Activated T-cell treated with anti-CD3 and anti-CD28 coated beads, Interleukin-2, amount 50 U/mL, for 72 hours (primary cell): ENCODE results near the gene PIGH. TPM values are rescaled to one million over a fixed set of nuclear protein-coding genes. Genes with fewer than 3 reads are reported as not detected.

Experiments
- ATAC-seq, 2 donors: fragments of 150-1000 bp; cut with Tn5 transposase; replicated peaks in 1 of 2; 2 replicates each; pipeline ENCODE4 v1.10.0; 2021; ENCODE audit warnings: moderate library complexity in 2 of 2, mild to moderate bottlenecking in 1 of 2
- DNase-seq, 2 donors: peaks; one replicate each; pipeline ENCODE4 v3.0.0; 2021 to 2022; ENCODE audit warnings: mixed read lengths in 1 of 2
- H3K27ac Mint-ChIP-seq: one replicate; pipeline ENCODE4 v1.8.0; 2022; ENCODE audit warnings: mild to moderate bottlenecking, moderate library complexity, mixed read lengths
- H3K27me3 Mint-ChIP-seq: one replicate; pipeline ENCODE4 v1.8.0; 2022; ENCODE audit warnings: low read depth, mixed read lengths
- H3K36me3 Mint-ChIP-seq, 2 donors: one replicate each; pipeline ENCODE4 v1.8.0; 2022; ENCODE audit warnings: mixed read lengths in 2 of 2, mild to moderate bottlenecking in 1 of 2; ENCODE audit not compliant: insufficient read depth in 2 of 2
- H3K4me1 Mint-ChIP-seq: one replicate; pipeline ENCODE4 v1.8.0; 2022; ENCODE audit warnings: low read depth, mixed read lengths
- H3K4me3 Mint-ChIP-seq, 2 donors: one replicate each; pipeline ENCODE4 v1.8.0; 2022; ENCODE audit warnings: mild to moderate bottlenecking in 2 of 2, mixed read lengths in 2 of 2, moderate library complexity in 2 of 2
- H3K9me3 Mint-ChIP-seq, 2 donors: one replicate each; pipeline ENCODE4 v1.8.0; 2022; ENCODE audit warnings: mixed read lengths in 2 of 2
- total RNA-seq, 2 donors: library from RNA; stranded (reverse); gene quantifications; one replicate each; pipeline ENCODE4 v1.2.3, GENCODE V29; 2022

PIGH gene, protein sequence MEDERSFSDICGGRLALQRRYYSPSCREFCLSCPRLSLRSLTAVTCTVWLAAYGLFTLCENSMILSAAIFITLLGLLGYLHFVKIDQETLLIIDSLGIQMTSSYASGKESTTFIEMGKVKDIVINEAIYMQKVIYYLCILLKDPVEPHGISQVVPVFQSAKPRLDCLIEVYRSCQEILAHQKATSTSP
- 10 to 100 TPM; 19.7 to 30.4 TPM for total RNA-seq

- Mint-ChIP-seq H3K4me1 (peaks cover 37% of the 10 kb centered on the region), H3K27ac (peak within 1 kb of the TSS; percentile 89), H3K27me3 (no peaks in the 10 kb centered on the region), H3K36me3 (peaks cover 3% of the 10 kb centered on the region in 2 donors), H3K4me3 (peak within 1 kb of the TSS; percentile 95 to 97), H3K9me3 (peaks cover 0 to 5% of the 10 kb centered on the region in 2 donors)
- ATAC-seq, result peak; percentile 99 to 100
- DNase-seq, result peak; percentile 97
Measured at GRCh38 chr14:67599698-67600561, at the start of gene PIGH. TSS of gene PIGH (minus strand) at chr14:67600268. CDS start at chr14:67600203, 65 bp downstream.

GRCh38 chr14:67646131-67646530 lies 46.1 kb upstream of the PIGH start:
- no peaks in the 10 kb centered on the region for H3K9me3 Mint-ChIP-seq
- DNase-seq, result no peak
- H3K27me3 Mint-ChIP-seq, result no peaks in the 10 kb centered on the region
- ATAC-seq, result no peak
- H3K36me3 Mint-ChIP-seq, result peaks cover 3 to 10% of the 10 kb centered on the region in 2 donors
- H3K4me3 Mint-ChIP-seq, result no peak overlapping the region
- no peak overlapping the region for H3K27ac Mint-ChIP-seq
- peaks cover 22% of the 10 kb centered on the region for H3K4me1 Mint-ChIP-seq

DNA sequence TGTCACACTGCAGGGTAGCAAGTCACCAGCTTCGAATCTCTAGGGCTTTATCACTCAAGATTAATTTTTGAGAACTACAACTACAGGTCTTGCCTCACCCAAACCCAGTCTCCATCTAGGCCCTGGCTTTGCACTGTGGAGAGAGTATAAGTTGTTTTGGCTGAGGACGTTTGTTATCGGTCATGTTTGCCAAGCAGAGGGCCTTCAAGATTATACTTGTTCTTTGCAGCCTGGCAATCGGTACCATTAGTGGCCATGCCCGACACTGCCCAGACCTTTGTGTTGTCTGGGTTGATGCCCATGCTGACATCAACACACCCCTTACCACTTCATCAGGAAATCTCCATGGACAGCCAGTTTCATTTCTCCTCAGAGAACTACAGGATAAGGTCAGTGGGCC lies 45.3 kb upstream of the PIGH start:
- Mint-ChIP-seq H3K27me3 (no peaks in the 10 kb centered on the region), H3K9me3 (no peaks in the 10 kb centered on the region), H3K36me3 (peaks cover 3 to 5% of the 10 kb centered on the region in 2 donors), H3K4me1 (peaks cover 22% of the 10 kb centered on the region), H3K4me3 (no peak overlapping the region), H3K27ac (no peak overlapping the region)
- DNase-seq (no peak), ATAC-seq (no peak)

DNA sequence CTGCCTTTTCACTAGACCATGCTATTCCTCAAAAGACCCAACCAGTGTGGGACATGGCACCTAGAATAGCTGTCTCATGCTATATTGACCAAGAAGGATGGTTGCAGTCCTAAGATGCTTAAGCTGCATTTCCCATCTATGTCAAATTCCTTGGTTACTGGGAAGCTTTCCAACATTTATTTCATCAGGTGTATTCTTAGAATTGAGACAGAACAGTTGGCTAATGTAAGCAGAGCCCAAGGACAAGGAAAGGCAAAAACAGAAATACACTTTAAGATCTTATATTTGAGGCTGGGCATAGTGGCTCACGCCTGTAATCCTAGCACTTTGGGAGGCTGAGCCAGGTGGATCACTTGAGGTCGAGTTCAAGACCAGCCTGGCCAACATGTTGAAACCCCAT lies 44.4 kb upstream of the PIGH start:
- H3K27ac Mint-ChIP-seq, result no peak overlapping the region
- H3K27me3 Mint-ChIP-seq, result no peaks in the 10 kb centered on the region
- no peak for DNase-seq
- H3K36me3 Mint-ChIP-seq, result peaks cover 3% of the 10 kb centered on the region in 2 donors
- H3K4me1 Mint-ChIP-seq, result peaks cover 22% of the 10 kb centered on the region
- no peak for ATAC-seq
- H3K4me3 Mint-ChIP-seq, result no peak overlapping the region
- no peaks in the 10 kb centered on the region for H3K9me3 Mint-ChIP-seq

DNA sequence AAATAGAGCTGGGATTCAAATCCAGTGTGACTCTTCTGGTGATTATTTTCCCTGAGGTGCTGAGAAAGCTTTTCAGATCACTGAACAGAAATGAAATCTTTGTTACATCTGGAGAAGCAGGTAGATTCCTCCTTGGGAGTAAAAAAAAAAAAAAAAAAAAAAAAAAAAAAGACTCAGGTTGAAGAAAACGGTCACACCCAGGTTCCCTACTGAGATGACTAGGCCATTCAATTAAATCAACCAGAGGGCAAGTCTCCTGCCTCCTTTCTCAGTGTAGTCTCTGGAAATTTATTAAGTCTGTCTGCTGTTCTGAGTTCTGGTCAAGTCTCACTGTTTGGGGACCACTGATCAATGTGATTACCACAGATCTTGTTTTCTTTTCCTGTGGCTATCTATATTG lies 43.6 kb upstream of the PIGH start:
- Mint-ChIP-seq H3K27ac (peak overlapping the region; percentile 26), H3K4me1 (peaks cover 22% of the 10 kb centered on the region), H3K27me3 (no peaks in the 10 kb centered on the region), H3K4me3 (no peak overlapping the region), H3K9me3 (no peaks in the 10 kb centered on the region), H3K36me3 (peaks cover 3% of the 10 kb centered on the region in 2 donors)
- ATAC-seq (no peak), DNase-seq (no peak)

DNA sequence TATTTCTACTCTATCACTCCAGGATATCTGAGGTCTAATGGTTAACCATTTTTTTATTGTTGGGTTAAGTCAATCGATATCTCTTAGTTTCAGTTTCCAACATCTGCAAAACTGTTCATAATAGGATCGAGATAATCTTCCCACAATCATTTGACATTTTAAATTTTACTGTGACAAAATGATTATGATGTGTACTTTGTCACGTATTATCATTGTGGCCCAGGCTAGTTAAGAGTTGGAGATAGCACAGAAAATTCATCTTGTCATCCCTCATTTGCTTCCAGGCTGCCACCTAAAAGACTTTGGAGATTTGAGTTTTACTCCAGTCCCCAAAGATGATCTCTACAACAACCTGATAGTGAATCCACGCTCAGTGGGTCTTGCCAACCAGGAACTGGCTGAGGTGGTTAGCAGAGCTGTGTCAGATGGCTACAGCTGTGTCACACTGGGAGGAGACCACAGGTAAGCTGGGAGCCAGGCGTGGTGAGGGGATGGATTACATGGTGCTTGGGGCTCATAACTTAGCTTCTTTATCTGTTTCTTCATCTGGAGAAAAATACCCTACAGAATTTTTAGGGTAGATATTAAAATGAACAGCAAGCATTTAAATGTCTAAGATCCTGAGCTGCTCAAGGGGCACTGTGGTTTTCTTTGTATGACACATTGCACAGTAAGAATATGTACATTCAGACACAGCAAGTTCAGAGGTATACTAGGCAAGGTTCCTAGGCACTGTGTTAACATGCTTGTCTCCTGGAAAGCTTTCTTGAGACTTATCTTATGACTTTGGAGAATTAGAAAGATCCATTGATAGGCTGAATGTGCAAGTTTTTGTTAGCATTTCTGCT lies 42.1 kb upstream of the PIGH start:
- Mint-ChIP-seq H3K9me3 (no peaks in the 10 kb centered on the region), H3K27me3 (no peaks in the 10 kb centered on the region), H3K27ac (peak overlapping the region; percentile 1), H3K4me1 (peaks cover 22% of the 10 kb centered on the region), H3K4me3 (peak overlapping the region in 1 of 2 donors; percentile 2), H3K36me3 (peaks cover 1 to 3% of the 10 kb centered on the region in 2 donors)
- peak; percentile 12 to 32 for DNase-seq
- ATAC-seq, result peak; percentile 94

DNA sequence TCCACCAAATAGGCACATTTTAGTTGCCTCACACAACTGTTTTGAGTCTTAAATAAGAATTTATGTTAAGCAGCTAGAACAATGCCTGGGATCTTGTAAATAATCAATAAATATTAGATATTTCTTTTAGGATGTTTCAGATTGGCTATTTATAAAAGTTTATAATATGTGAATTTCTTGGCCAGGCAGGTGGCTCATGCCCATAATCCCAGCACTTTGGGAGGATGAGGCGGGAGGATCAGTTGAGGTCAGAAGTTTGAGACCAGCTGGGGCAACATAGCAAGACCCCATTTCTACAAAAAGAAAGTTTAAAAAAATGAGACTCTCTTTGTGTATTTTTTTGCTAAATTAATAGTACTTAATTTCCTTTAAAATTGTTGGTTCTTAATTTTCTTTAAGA lies 41.4 kb upstream of the PIGH start:
- Mint-ChIP-seq H3K27me3 (no peaks in the 10 kb centered on the region), H3K9me3 (no peaks in the 10 kb centered on the region), H3K36me3 (peaks cover 0 to 3% of the 10 kb centered on the region in 2 donors), H3K4me3 (no peak overlapping the region), H3K4me1 (peaks cover 25% of the 10 kb centered on the region), H3K27ac (peak overlapping the region; percentile 1)
- ATAC-seq, result no peak
- no peak for DNase-seq

DNA sequence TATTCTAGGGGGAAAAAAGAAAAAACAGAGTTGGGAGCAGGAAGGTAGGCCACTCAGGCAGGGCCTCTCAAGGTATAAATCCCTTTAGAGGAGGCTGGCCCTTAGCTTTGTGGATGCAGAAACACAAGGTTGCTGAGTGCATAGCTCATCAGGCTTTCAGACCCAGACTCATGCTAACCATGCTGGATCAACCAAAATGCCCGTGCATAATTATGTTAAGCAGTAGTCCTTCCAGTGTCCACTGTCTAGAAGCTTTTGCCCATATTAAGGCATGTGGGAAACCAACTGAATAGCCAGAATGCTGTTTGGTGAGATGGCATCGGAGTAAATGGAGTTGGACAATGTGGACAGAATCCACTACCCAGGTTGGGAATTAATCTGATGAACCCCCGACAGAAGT lies 38.6 kb upstream of the PIGH start:
- ATAC-seq, result no peak
- no peak for DNase-seq
- no peaks in the 10 kb centered on the region for H3K27me3 Mint-ChIP-seq
- H3K36me3 Mint-ChIP-seq, result peaks cover 0 to 3% of the 10 kb centered on the region in 2 donors
- H3K4me3 Mint-ChIP-seq, result no peak overlapping the region
- no peak overlapping the region for H3K27ac Mint-ChIP-seq
- H3K4me1 Mint-ChIP-seq, result peaks cover 24% of the 10 kb centered on the region
- no peaks in the 10 kb centered on the region for H3K9me3 Mint-ChIP-seq

GRCh38 chr14:67636361-67636919 lies 36.4 kb upstream of the PIGH start:
- DNase-seq (peak; percentile 6 to 12), ATAC-seq (peak; percentile 92 to 94)
- Mint-ChIP-seq H3K4me1 (peaks cover 9% of the 10 kb centered on the region), H3K27ac (no peak overlapping the region), H3K9me3 (no peaks in the 10 kb centered on the region), H3K27me3 (no peaks in the 10 kb centered on the region), H3K36me3 (no peaks in the 10 kb centered on the region), H3K4me3 (no peak overlapping the region)

DNA sequence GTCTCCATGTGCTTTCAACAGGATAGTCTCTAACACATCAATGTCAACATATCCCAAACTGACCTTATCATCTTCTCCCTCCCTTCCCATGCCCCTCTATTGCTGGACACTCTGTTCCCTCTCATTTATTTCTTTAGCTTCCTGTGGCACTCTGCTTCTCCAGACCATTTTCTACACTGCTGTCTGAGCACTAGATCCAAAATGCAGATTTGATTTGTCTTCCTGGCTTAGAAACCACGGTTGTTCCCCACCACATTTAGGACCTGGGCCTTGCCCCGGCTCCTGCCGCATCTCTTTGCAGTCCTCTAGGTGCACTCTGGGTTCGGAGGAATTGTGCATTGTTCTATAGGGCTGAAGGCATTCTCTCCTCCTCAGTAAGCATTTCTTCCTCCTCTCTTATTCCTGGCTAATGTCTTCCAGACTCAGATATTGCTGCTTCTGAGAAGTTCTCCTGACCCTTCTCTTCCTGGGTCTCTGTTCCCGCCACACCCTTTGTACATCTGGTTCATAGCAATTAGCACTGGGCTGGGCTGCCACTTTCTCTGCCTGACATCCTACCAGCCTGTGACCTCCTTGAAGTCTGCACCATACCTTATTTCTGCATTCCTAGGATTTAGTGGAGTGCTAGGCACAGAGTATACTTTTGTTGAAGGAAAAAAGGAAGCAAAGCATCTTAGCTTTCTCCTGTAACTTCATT lies 33.5 kb upstream of the PIGH start:
- Mint-ChIP-seq H3K36me3 (no peaks in the 10 kb centered on the region), H3K27ac (peak overlapping the region; percentile 21), H3K4me3 (no peak overlapping the region), H3K4me1 (peaks cover 9% of the 10 kb centered on the region), H3K27me3 (no peaks in the 10 kb centered on the region), H3K9me3 (no peaks in the 10 kb centered on the region)
- ATAC-seq, result no peak
- no peak for DNase-seq

GRCh38 chr14:67630938-67631337 lies 30.9 kb upstream of the PIGH start:
- ATAC-seq (no peak), DNase-seq (no peak)
- Mint-ChIP-seq H3K4me3 (no peak overlapping the region), H3K4me1 (peaks cover 1% of the 10 kb centered on the region), H3K27me3 (no peaks in the 10 kb centered on the region), H3K27ac (no peak overlapping the region), H3K36me3 (no peaks in the 10 kb centered on the region), H3K9me3 (no peaks in the 10 kb centered on the region)

DNA sequence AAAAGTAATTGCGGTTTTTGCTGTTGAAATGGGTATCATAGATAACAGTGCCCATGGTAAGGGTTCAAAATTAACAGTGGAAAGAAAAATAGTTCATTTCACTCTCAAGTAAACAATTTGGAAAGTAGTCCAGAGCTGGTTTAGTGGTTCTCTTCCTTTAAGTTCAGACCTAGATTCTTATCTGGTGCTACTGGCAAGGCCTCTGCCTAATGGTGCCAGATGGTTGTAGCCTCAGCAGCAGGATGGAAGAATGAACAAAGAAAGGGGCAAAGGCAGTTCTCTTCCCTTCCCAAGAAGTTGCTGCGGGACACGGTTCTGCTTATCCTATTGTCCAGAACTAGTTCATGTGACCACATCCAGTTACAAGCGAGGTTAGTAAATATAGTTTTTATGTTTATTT lies 30.1 kb upstream of the PIGH start:
- H3K4me3 Mint-ChIP-seq, result no peak overlapping the region
- H3K27me3 Mint-ChIP-seq, result no peaks in the 10 kb centered on the region
- no peak overlapping the region for H3K27ac Mint-ChIP-seq
- no peak for ATAC-seq
- H3K4me1 Mint-ChIP-seq, result no peaks in the 10 kb centered on the region
- no peak for DNase-seq
- no peaks in the 10 kb centered on the region for H3K36me3 Mint-ChIP-seq
- H3K9me3 Mint-ChIP-seq, result no peaks in the 10 kb centered on the region
